Loucy (cell line): ENCODE data around the gene POTEH.
"Not testable (repeated sequence)": the region's sequence is repeated elsewhere in the genome, so short reads cannot be mapped to it uniquely, and the experiment has no call there.

ENCODE experiments used
- EZH2phosphoT487 ChIP-seq: fragments of 200-600 bp; IDR thresholded peaks from 2 replicates; pipeline ENCODE4 v1.6.1; 2018; ENCODE audit warnings: antibody characterized with exemption, mild to moderate bottlenecking, moderate library complexity, borderline replicate concordance
- TF ChIP-seq, protein P1 (sequence below): fragments of 200-600 bp; sonication (generic); conservative IDR thresholded peaks from 2 replicates; pipeline ENCODE4 v1.5.1; 2014; ENCODE audit warnings: mild to moderate bottlenecking, antibody characterized with exemption, low read length

DNA sequence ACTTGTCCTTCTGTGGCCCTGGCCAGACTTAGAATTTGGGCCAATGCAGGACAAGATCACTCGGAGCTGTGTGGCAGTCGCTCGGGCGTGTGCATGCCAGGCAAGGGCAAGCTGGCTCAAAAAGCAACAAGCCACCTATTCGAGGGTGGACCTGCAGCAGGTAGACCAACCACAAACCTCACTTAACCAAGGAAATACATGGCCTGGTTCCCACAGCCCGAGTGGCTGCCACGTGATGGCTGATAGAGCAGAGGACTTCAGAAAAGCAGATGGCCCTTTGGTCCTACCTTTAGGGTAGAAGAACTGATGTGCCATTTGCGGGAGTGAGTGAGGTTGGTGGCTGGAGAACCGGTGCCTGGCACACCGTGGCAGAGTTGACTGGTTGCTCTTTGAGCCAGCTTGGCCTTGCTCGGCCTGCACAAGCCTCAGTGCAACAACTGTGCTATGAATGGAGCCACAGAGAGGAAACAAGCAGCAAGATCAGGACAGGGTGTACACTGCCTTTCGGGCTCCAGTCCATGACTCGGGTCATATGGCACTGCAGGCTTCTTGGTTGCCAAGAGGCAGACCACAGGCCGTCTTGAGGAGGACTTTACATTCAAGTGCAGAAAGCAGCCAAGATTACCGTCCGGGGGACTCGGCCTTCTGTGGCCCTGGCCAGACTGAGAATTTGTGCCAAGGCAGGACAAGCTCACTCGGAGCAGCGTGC lies 39.5 kb downstream of the POTEH start:
- TF ChIP-seq, protein P1, sequence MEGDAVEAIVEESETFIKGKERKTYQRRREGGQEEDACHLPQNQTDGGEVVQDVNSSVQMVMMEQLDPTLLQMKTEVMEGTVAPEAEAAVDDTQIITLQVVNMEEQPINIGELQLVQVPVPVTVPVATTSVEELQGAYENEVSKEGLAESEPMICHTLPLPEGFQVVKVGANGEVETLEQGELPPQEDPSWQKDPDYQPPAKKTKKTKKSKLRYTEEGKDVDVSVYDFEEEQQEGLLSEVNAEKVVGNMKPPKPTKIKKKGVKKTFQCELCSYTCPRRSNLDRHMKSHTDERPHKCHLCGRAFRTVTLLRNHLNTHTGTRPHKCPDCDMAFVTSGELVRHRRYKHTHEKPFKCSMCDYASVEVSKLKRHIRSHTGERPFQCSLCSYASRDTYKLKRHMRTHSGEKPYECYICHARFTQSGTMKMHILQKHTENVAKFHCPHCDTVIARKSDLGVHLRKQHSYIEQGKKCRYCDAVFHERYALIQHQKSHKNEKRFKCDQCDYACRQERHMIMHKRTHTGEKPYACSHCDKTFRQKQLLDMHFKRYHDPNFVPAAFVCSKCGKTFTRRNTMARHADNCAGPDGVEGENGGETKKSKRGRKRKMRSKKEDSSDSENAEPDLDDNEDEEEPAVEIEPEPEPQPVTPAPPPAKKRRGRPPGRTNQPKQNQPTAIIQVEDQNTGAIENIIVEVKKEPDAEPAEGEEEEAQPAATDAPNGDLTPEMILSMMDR, result not testable (repeated sequence)
- not testable (repeated sequence) for TF ChIP-seq EZH2phosphoT487
